ENCODE measurements around the gene PYM1. TPM values are rescaled to one million over a fixed set of nuclear protein-coding genes. Genes with fewer than 3 reads are reported as not detected.

PYM1 gene
- total RNA-seq, 1 donor from 2014 or later = 14.8 TPM

- Histone ChIP-seq H3K4me3 (no peak overlapping the region), H3K36me3 (peaks cover 21% of the 10 kb centered on the region), H3K27ac (replicated peaks) (no peak overlapping the region), H3K4me1 (no peaks in the 10 kb centered on the region), H3K27me3 (ENCODE audit: low read depth) (no peaks in the 10 kb centered on the region), H3K9me3 (replicated peaks) (no peaks in the 10 kb centered on the region)
- TF ChIP-seq CTCF (IDR thresholded peaks at IDR 0.05; ENCODE audit: borderline replicate concordance) = no peak
- DNase-seq = no peak
- intact Hi-C loops (cut with micrococcal nuclease) = no loop called here
Measured at GRCh38 chr12:55901881-55902490, 25.7 kb downstream of the PYM1 start.

- DNase-seq = no peak
- intact Hi-C loops (cut with micrococcal nuclease) = no loop called here
- Histone ChIP-seq H3K4me3 (no peak overlapping the region), H3K27ac (replicated peaks) (no peak overlapping the region), H3K4me1 (no peaks in the 10 kb centered on the region), H3K27me3 (ENCODE audit: low read depth) (no peaks in the 10 kb centered on the region), H3K9me3 (replicated peaks) (no peaks in the 10 kb centered on the region), H3K36me3 (peaks cover 21% of the 10 kb centered on the region)
- TF ChIP-seq CTCF (IDR thresholded peaks at IDR 0.05; ENCODE audit: borderline replicate concordance) = no peak
Measured at GRCh38 chr12:55899082-55899481, 28.6 kb downstream of the PYM1 start.

- Histone ChIP-seq H3K27me3 (ENCODE audit: low read depth) (no peaks in the 10 kb centered on the region), H3K36me3 (no peaks in the 10 kb centered on the region), H3K9me3 (replicated peaks) (peaks cover 6% of the 10 kb centered on the region), H3K4me3 (no peak overlapping the region), H3K27ac (replicated peaks) (no peak overlapping the region), H3K4me1 (no peaks in the 10 kb centered on the region)
- intact Hi-C loops (cut with micrococcal nuclease) = no loop called here
- DNase-seq = no peak
- TF ChIP-seq CTCF (IDR thresholded peaks at IDR 0.05; ENCODE audit: borderline replicate concordance) = no peak
Measured at GRCh38 chr12:55893723-55894122, 34.0 kb downstream of the PYM1 start.

- Histone ChIP-seq H3K36me3 (no peaks in the 10 kb centered on the region), H3K27ac (replicated peaks) (no peak overlapping the region), H3K9me3 (replicated peaks) (peaks cover 6% of the 10 kb centered on the region), H3K4me3 (no peak overlapping the region), H3K27me3 (ENCODE audit: low read depth) (no peaks in the 10 kb centered on the region), H3K4me1 (no peaks in the 10 kb centered on the region)
- intact Hi-C loops (cut with micrococcal nuclease) = no loop called here
- no peak for DNase-seq
- no peak for TF ChIP-seq CTCF (IDR thresholded peaks at IDR 0.05; ENCODE audit: borderline replicate concordance)
Measured at GRCh38 chr12:55891310-55891709, 36.4 kb downstream of the PYM1 start.

- Histone ChIP-seq H3K4me3 (no peak overlapping the region), H3K36me3 (no peaks in the 10 kb centered on the region), H3K27me3 (ENCODE audit: low read depth) (no peaks in the 10 kb centered on the region), H3K9me3 (replicated peaks) (no peaks in the 10 kb centered on the region), H3K4me1 (no peaks in the 10 kb centered on the region), H3K27ac (replicated peaks) (no peak overlapping the region)
- no peak for DNase-seq
- no peak for TF ChIP-seq CTCF (IDR thresholded peaks at IDR 0.05; ENCODE audit: borderline replicate concordance)
- intact Hi-C loops (cut with micrococcal nuclease) = no loop called here
Measured at GRCh38 chr12:55885113-55885512, 42.6 kb downstream of the PYM1 start.
